D721Med (cell line): ENCODE measurements around the gene KRTAP17-1.
"Not testable (repeated sequence)": the region's sequence is repeated elsewhere in the genome, so short reads cannot be mapped to it uniquely, and the experiment has no call there.

Experiments
- DNase-seq: peaks from one replicate; pipeline ENCODE4 v3.0.0; 2011; ENCODE audit warnings: low spot score; ENCODE audit not compliant: insufficient read length
- FAIRE-seq: peaks from 2 replicates; lab custom pipeline; 2011; peaks lifted over from hg19 to GRCh38; lab: Jason Lieb, UNC
- TF ChIP-seq, protein P1 (sequence below): IDR thresholded peaks from 2 replicates; pipeline ENCODE4 v1.5.1; 2012; ENCODE audit warnings: mild to moderate bottlenecking, control low read depth; ENCODE audit not compliant: insufficient read depth; ENCODE audit errors: missing control alignments

KRTAP17-1 gene, protein sequence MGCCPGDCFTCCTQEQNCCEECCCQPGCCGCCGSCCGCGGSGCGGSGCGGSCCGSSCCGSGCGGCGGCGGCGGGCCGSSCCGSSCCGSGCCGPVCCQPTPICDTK

DNA sequence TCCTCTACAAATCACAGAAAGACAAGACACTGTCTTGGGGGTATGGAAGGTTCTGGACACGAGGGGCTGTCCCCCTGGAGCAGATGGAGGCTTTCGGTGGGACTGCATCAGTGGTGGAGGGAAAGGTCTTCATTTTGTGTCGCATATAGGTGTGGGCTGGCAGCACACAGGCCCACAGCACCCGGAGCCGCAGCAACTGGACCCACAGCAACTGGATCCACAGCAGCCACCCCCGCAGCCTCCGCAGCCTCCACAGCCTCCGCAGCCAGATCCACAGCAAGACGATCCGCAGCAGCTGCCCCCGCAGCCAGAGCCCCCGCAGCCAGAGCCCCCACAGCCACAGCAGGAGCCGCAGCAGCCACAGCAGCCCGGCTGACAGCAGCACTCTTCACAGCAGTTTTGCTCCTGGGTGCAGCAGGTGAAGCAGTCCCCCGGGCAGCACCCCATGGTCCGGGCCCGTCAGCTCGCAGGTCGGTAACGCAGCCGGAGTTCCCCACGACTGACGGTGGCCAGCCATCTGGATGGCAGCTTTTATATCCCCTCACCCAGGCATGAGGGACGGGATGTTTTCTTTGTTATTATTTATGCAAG is at the start of gene KRTAP17-1:
TSS of gene KRTAP17-1 (minus strand) at position 507 of the 591 bp plus-strand sequence. CDS start at position 447, 60 bp downstream.
- DNase-seq, result no peak
- FAIRE-seq, result no peak
- TF ChIP-seq, protein P1, sequence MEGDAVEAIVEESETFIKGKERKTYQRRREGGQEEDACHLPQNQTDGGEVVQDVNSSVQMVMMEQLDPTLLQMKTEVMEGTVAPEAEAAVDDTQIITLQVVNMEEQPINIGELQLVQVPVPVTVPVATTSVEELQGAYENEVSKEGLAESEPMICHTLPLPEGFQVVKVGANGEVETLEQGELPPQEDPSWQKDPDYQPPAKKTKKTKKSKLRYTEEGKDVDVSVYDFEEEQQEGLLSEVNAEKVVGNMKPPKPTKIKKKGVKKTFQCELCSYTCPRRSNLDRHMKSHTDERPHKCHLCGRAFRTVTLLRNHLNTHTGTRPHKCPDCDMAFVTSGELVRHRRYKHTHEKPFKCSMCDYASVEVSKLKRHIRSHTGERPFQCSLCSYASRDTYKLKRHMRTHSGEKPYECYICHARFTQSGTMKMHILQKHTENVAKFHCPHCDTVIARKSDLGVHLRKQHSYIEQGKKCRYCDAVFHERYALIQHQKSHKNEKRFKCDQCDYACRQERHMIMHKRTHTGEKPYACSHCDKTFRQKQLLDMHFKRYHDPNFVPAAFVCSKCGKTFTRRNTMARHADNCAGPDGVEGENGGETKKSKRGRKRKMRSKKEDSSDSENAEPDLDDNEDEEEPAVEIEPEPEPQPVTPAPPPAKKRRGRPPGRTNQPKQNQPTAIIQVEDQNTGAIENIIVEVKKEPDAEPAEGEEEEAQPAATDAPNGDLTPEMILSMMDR, result no peak

DNA sequence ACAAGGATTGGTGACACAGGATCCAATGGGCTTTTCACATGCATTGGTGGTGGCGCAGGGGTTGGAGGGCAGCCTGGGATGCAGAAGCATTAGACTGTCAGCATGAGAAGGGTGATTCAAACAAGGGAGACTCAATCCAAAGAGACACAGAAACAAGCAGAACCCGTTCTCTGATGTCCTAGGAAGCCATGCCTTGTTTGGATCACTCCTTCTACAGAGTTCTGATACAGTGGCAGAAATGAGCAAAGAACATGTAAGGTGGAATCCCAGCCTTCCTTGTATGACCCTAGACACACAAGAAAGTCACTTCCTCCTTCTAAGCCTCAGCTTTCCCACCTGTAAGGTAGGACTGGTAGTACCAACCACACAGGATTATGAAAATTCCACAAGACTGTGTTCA is 48.4 kb upstream of the KRTAP17-1 start:
- DNase-seq, result no peak
- FAIRE-seq, result no peak
- TF ChIP-seq, protein P1, result no peak

DNA sequence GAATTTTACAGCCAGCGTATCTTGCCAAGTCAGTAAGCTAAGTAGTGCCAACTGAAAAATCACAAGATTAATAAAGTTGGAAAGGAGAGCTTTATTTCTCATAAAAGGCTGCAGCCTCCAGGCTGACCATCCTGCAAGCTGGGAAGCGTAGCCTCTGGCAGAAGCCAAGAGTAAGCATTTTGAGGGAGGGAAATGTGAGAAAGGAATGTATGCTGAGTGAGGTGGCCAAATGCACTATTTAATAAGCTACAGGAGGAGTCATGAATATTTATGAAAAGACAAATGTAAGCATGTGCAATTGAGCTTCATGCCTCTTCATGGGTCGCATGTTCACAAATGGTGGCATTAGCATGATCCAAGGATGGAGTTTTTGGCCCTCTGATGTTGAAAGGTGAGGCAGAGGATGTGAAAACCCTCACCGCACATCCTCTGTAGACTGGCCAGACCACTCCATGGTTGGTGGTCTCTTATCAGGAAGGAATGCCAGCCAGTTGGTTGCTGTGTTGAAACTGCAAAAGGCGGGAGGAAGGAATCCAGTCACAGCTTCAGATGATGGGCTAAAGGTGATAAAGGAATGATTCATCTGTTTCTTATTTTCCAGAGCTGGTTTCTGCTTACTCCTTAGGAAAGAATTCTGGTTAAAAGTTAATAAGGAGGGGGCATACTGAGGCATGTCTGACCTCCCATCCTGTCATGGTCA is 44.9 kb upstream of the KRTAP17-1 start:
- FAIRE-seq (no peak), DNase-seq (no peak)
- TF ChIP-seq, protein P1, result no peak

DNA sequence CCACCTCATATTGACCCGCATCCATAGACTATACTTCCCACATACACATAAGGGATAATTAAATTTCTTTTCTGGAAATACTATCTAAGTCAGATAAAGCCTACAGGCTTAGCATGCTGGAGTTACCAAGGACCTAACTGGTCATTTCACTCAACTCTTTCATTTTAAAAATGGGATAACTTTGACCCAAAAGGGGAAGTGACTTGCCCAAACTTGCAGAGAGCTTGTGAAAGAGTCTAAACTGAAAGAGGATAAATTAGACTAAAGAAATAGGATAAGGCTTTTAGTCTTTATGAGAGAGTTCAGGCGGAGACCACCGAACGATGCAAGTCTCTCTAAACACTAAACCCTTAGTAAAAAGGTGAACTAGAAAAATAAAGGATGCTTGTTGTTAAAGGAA is 39.0 kb upstream of the KRTAP17-1 start:
- FAIRE-seq (no peak), DNase-seq (no peak)
- TF ChIP-seq, protein P1, result no peak

DNA sequence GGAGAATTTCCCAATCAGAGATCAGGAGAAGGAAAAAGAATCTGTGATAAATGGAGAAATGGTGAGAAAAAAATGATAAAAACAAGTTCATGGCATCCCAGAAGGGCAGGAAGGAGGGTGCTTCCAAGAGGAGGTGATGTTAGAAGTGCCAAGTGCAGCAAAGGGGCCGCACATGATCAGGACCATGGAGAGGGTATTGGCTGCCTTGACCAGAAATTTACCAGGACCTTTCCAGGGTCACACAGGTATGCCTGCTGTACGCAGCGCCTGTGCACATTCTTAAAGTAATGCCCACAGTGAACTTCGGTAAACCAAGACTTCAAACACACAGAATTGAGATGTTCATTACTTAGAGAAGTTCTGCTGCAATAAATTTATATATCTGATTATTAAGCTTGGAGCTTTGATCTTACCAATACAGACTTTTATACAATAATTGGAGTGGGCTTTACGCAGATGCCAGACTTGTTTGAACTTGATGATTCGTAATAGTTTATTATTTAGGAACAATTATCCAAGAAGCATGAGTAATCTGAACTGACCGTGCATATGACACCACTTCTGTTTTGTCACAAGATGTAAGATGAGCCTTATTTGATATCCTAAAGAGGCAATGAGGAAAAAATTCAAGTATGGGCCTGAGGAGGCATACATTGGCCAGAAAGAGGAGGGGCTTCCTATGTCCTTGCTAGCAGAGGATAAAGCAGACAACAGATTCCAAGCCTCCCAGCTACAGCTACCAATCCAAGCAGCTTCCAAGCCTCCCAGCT is 37.3 kb upstream of the KRTAP17-1 start:
- DNase-seq, result no peak
- TF ChIP-seq, protein P1, result no peak
- no peak for FAIRE-seq

DNA sequence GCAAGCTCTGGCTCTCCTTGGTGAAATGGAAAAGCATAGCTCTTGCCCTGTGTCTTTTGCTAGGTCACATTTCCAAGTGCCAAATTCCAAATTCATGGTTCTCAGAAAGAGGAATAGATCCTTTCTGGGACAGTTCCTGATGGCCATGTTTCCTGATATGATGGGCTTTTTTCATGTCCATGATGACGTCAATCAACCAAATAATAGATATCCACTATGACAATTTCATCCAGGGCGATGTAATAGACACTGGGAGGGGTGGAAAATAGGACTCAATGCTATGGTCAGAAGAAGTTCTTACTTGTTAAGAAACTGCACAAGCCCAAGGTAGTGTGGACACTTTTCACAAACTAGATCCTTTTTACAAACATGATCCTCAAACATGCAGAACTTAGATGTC is 35.7 kb upstream of the KRTAP17-1 start:
- FAIRE-seq (no peak), DNase-seq (no peak)
- TF ChIP-seq, protein P1, result no peak

DNA sequence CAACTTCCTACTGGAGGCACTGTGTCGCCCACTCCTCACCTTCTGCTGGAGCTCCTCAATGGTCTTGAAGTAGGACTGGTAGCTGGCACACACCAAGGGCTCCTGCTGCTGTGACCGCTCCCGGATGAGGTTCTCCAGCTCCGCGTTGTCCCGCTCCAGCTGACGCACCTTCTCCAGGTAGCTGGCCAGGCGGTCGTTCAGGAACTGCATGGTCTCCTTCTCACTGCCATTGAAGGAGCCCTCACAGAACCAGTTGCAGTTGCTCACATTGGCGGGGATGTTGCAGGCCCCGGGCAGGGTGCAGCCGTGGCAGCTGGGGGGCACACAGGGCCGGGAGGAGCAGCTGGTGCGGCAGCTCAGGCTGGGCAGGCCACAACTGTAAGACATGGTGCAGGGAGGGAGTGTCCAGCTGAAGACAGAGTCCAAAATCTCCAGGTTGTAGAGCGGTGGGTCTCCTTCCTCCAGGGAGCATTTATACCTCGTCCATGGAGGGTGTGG is 34.9 kb upstream of the KRTAP17-1 start, which contains the start of gene KRT33A:
TSS of gene KRT33A (minus strand) at position 448 of the 498 bp plus-strand sequence. CDS start at position 387, 61 bp downstream.
- FAIRE-seq, DNase-seq: not testable (repeated sequence)
